Liver (tissue), 3 donors: ENCODE data around the gene CLEC16A.

Experiments used
- RAD21 ChIP-seq, 2 donors: IDR thresholded peaks; 2 replicates each; pipeline ENCODE4 v1.6.1; 2016; ENCODE audit warnings: antibody characterized with exemption in 2 of 2, mild to moderate bottlenecking in 2 of 2
- TAF1 ChIP-seq: conservative IDR thresholded peaks from 2 replicates; pipeline ENCODE4 v1.6.1; 2016; ENCODE audit warnings: antibody characterized with exemption, mild to moderate bottlenecking
- YY1 ChIP-seq: IDR thresholded peaks from 2 replicates; pipeline ENCODE4 v1.6.1; 2016; ENCODE audit warnings: antibody characterized with exemption, mild to moderate bottlenecking
- TF ChIP-seq, protein P1 (sequence below): IDR thresholded peaks from 2 replicates; pipeline ENCODE4 v1.6.1; 2016; ENCODE audit warnings: antibody characterized with exemption
- TF ChIP-seq, protein P2 (sequence below): fragments of 150-350 bp; IDR thresholded peaks from 2 replicates; pipeline ENCODE4 v1.5.1; 2017; ENCODE audit warnings: improper control_type of control experiment, low read depth, low read length; ENCODE audit not compliant: missing input control
- donor health status: healthy.
- donor health status: healthy.

DNA sequence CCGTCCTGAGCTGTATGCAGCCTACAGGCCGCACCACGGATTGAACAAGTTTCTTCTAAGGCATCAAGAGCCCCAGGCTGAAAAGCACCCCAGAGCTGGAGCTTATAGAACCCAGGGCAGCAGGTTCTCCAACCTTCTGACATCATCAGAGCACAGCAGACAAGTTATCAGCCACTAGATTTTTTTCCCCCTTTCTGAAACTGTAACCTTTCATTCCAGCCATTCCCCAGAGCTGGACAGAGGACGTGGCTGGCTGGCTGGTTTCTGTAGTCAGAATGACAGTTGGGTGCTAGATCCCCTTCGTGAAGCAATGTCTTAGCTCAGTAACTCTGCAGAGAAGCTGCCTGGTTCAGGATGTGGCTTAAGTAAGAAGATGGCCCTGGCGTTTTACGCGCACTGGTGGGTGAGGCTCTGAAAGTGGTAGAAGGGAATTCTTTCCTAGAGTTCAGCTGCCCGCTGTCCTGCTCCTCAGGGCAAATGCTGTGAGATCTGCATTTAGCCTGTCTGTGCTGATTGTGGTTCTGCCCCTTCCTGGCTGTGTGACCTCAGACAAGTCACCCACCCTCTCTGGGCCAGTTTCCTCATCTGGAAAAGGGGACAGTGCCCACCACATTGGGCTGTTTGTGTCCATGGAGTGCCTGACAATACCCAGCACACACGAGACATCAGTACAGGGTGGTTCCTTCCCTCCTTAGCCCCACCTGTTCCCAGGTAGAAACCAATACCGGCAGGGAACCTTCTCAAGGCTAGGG lies 11.2 kb upstream of the CLEC16A start:
- TF ChIP-seq, protein P1, sequence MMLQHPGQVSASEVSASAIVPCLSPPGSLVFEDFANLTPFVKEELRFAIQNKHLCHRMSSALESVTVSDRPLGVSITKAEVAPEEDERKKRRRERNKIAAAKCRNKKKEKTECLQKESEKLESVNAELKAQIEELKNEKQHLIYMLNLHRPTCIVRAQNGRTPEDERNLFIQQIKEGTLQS, result no peak
- no peak for TF ChIP-seq RAD21 (IDR thresholded peaks at IDR 0.05)
- TF ChIP-seq TAF1, result no peak
- TF ChIP-seq, protein P2, sequence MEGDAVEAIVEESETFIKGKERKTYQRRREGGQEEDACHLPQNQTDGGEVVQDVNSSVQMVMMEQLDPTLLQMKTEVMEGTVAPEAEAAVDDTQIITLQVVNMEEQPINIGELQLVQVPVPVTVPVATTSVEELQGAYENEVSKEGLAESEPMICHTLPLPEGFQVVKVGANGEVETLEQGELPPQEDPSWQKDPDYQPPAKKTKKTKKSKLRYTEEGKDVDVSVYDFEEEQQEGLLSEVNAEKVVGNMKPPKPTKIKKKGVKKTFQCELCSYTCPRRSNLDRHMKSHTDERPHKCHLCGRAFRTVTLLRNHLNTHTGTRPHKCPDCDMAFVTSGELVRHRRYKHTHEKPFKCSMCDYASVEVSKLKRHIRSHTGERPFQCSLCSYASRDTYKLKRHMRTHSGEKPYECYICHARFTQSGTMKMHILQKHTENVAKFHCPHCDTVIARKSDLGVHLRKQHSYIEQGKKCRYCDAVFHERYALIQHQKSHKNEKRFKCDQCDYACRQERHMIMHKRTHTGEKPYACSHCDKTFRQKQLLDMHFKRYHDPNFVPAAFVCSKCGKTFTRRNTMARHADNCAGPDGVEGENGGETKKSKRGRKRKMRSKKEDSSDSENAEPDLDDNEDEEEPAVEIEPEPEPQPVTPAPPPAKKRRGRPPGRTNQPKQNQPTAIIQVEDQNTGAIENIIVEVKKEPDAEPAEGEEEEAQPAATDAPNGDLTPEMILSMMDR, result no peak
- TF ChIP-seq YY1, result no peak
